Measurements from ENCODE around the gene METTL16. TPM values are rescaled to one million over a fixed set of nuclear protein-coding genes. Genes with fewer than 3 reads are reported as not detected.

Gene METTL16
- total RNA-seq, 2 donors from 2014 or later, result 16.4 to 17.9 TPM

DNA sequence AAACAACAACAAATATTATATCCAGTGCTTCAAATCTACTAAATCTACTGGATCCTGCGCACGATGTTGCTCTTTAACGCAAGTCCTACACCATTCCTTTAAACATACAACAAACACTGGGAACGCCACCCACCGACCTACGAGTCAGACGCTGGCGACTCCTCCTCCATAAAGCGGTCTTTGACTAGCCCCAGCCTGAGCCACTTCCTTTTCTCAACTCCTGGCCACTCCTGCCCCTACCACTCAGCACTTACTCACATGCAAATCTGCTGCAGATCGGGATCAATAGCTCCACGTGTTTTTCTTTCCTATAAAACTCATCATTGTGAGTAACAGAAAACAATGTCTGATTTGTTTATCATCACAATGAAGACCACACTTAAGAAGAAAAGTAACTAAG, 78.0 kb downstream of the METTL16 start:
- no peak for DNase-seq (ENCODE audit: low spot score)
- Histone ChIP-seq H3K36me3 (peaks cover 38% of the 10 kb centered on the region), H3K9me3 (no peaks in the 10 kb centered on the region), H3K4me1 (no peaks in the 10 kb centered on the region), H3K27me3 (no peaks in the 10 kb centered on the region), H3K27ac (no peak overlapping the region), H3K4me3 (no peak overlapping the region)
- TF ChIP-seq, protein P1, sequence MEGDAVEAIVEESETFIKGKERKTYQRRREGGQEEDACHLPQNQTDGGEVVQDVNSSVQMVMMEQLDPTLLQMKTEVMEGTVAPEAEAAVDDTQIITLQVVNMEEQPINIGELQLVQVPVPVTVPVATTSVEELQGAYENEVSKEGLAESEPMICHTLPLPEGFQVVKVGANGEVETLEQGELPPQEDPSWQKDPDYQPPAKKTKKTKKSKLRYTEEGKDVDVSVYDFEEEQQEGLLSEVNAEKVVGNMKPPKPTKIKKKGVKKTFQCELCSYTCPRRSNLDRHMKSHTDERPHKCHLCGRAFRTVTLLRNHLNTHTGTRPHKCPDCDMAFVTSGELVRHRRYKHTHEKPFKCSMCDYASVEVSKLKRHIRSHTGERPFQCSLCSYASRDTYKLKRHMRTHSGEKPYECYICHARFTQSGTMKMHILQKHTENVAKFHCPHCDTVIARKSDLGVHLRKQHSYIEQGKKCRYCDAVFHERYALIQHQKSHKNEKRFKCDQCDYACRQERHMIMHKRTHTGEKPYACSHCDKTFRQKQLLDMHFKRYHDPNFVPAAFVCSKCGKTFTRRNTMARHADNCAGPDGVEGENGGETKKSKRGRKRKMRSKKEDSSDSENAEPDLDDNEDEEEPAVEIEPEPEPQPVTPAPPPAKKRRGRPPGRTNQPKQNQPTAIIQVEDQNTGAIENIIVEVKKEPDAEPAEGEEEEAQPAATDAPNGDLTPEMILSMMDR (IDR thresholded peaks at IDR 0.05), result no peak

DNA sequence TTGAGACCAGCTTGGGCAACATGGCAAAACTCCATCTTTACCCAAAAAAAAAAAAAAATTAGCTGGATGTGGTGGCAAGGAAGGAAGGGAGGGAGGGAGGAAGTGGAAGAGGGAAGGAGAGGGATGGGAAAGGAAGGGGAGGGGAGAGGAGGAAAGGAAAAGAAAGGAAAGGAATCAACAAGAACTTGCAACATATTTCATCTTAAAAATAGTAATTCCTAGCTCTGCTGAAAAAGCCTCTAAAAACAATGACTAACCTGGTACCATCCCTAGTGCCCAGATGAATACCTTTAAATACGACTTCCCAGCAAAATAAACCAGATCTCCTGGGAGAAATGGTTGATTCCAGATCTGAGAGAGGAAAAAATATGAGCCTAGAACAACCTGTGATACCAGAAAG, 83.8 kb downstream of the METTL16 start:
- Histone ChIP-seq H3K36me3 (peaks cover 3% of the 10 kb centered on the region), H3K9me3 (no peaks in the 10 kb centered on the region), H3K27me3 (no peaks in the 10 kb centered on the region), H3K4me1 (no peaks in the 10 kb centered on the region), H3K27ac (no peak overlapping the region), H3K4me3 (no peak overlapping the region)
- TF ChIP-seq, protein P1 (IDR thresholded peaks at IDR 0.05), result no peak
- no peak for DNase-seq (ENCODE audit: low spot score)

DNA sequence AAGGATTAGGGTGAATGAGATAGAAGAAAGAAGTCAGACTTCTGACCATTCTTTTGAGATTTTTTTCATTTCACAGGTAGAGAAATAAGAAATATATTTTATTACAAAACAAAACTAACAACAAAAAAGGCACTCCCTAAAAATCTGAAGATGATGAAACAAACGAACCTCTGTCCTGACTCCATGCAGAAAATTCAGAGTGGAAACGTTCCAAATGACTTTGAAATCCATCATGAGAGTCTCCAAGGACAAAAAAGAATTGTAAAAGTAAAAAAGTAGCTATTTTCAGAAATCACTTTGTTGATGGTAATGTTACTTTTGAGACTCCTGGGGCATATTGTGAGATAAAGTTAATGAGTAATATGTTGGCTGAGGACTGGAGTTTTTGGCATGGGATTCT, 84.5 kb downstream of the METTL16 start:
- no peak for DNase-seq (ENCODE audit: low spot score)
- Histone ChIP-seq H3K27me3 (no peaks in the 10 kb centered on the region), H3K4me1 (no peaks in the 10 kb centered on the region), H3K27ac (no peak overlapping the region), H3K4me3 (no peak overlapping the region), H3K36me3 (no peaks in the 10 kb centered on the region), H3K9me3 (no peaks in the 10 kb centered on the region)
- TF ChIP-seq, protein P1 (IDR thresholded peaks at IDR 0.05), result no peak

DNA sequence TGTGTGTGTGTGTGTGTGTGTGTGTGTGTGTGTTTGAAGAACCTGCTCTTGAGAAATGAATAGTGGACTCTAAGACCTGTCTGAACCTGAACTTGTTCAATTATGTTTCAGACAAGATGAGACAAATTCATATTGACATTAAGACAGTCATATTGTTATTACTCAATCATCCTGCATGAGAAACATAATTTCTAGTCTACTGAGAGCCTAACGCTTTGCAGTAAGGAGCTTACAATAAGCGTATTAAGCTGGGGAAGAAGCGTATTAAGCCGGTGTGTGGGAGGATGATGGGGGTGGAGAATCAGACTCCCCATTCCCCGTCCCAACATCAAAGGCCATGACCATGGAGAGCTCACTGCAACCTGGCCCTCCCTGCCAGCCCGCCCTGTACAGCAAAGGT, 88.4 kb downstream of the METTL16 start:
- TF ChIP-seq, protein P1 (IDR thresholded peaks at IDR 0.05), result no peak
- Histone ChIP-seq H3K4me3 (no peak overlapping the region), H3K27me3 (no peaks in the 10 kb centered on the region), H3K9me3 (no peaks in the 10 kb centered on the region), H3K36me3 (peaks cover 14% of the 10 kb centered on the region), H3K4me1 (peaks cover 0 to 17% of the 10 kb centered on the region in 2 donors), H3K27ac (no peak overlapping the region)
- no peak for DNase-seq (ENCODE audit: low spot score)

DNA sequence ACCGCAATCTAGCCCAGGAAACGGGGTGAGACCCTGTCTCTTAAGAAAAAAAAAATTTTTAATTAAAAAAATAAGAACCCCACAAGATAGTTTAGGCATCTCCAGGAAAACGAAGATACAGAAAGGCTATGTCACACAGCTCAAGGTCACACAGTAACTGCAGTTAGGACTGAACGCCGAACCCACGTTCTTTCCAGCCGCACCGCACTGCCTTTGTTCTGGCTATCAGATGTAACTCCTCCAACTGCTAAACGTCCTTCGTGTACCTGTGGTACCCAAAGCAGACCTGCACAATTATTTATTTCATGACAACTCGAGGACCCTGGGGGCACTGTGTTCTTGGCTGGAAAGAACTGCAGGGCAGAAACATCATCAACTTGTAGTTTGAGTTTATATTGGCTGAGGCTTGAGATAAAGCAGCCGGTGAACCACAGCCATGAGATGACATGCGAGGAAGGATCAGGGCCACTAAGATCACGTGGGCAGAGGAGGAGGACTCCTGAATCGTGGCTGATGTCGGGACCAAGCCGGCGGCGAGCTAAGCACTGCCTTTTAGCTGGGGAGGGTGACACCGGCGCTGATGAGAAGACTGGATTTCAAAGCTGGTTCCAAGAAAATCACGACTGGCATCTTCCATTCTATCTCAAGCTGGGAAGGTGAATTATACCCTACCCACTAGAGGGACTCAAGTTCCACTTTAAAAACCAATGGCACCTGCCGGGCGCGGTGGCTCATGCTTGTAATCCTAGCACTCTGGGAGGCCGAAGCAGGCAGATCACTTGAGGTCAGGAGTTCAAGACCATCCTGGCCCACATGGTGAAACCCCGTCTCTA, 90.2 kb downstream of the METTL16 start:
- Histone ChIP-seq H3K36me3 (peaks cover 14% of the 10 kb centered on the region), H3K27ac (no peak overlapping the region), H3K4me3 (no peak overlapping the region), H3K27me3 (no peaks in the 10 kb centered on the region), H3K9me3 (no peaks in the 10 kb centered on the region), H3K4me1 (peaks cover 0 to 19% of the 10 kb centered on the region in 2 donors)
- TF ChIP-seq, protein P1 (IDR thresholded peaks at IDR 0.05), result no peak
- peak; percentile 55 for DNase-seq (ENCODE audit: low spot score)

Measured in right atrium auricular region (tissue), 2 donors.